Femur (tissue), 1 donor: ENCODE data around the gene ANKAR.
A peak's percentile ranks its signal among the peaks of the same experiment; 100 is the strongest.
"Not testable (repeated sequence)": the region's sequence is repeated elsewhere in the genome, so short reads cannot be mapped to it uniquely, and the experiment has no call there.

Experiments
- DNase-seq: peaks from one replicate; pipeline ENCODE4 v3.0.0-alpha.2; 2017

ANKAR gene

DNA sequence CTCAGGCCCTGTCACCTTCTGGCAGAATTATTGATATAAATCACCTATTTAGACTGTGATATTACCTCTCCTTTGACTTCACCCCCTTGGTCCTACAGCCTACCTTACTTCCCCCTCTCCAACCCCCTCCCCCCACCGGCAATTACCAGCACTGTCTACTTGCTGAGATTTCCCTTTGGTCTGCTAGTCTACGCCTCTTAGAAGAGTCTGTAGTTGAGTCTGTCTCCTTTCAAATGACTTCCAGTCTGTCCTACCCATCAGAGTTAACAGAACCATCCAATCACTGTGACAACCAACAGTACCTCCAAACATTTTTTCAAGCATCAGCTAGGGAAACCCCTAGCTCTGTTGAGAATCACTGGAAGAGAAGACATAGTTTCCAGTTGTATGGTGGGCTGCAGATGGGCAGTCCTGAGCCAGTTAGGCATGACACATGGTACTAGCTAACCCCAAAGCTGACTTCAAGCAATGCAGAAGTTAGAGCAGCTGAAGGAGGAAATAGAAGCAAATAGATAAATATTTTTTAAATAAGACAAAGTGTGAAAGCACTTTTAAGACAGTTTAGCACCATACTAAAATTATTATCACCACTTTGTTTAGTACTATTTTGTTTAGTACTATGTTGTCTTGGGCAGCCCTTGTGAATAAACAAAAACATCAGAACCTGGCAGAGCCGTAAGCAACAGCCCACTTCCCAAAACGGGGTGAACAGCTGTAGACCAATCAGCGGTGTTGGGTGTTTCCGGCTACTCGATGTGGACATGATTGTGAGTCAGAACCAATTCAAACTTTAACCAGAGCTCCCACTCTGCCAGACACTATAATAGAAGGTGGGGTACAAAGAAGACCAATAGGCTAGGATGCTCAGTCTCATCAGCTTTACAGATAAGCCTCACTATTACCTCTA is 15.9 kb upstream of the ANKAR start:
- no peak for DNase-seq

DNA sequence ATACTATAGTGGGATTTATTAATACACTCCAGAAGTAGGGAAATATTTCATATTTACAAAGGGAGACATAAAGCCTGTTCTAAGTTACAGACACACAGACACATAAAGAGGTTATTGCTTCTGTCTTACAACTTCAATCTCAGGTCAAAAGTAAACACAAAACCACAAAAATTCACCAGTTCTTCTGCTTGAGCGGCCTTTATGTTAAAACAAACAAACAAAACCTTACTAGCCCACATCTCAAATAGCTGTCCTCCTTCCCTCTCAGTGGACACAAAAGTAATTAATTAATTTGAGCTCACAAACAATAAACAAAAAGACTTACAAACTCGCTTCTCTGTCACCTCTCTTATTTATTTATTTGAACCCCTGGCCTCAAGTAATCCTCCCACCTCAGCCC is 14.7 kb upstream of the ANKAR start:
- no peak for DNase-seq

GRCh38 chr2:189660803-189661147 is 13.7 kb upstream of the ANKAR start:
- no peak for DNase-seq

- DNase-seq: peak; percentile 99
Measured at GRCh38 chr2:189661148-189661956, 13.1 kb upstream of the ANKAR start, which contains the start of gene ASNSD1. Gene ASNSD1, plus strand, starts transcription at chr2:189661459. Its CDS starts 4,674 bp downstream, at chr2:189666133.

- DNase-seq: no peak
Measured at GRCh38 chr2:189661957-189662321, 12.5 kb upstream of the ANKAR start.

DNA sequence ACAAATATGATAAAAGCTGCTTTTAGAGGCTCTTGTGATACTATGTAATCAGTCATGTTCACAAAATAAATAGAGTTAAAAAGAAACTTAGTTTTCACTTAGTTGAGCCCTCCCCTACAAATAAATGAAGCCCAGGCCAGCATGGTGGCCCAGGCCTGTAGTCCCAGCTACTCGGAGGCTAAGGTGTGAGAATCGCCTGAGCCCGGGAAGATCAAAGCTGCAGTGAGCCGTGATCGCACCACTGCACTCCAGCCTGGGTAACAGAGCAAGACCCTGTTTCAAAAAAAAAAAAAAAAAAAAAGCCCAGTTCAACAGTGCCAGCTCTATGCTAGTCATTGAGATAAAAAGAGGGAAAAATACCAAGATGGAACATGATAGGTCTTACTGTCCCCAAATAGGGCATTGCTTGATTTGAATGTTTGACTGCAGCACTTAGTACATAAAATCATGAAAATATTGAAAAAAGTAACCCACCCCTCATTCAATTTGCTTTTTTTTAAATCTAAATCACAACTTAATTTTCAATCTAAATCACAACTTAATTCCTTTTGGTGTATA is 11.7 kb upstream of the ANKAR start:
- DNase-seq: no peak

DNA sequence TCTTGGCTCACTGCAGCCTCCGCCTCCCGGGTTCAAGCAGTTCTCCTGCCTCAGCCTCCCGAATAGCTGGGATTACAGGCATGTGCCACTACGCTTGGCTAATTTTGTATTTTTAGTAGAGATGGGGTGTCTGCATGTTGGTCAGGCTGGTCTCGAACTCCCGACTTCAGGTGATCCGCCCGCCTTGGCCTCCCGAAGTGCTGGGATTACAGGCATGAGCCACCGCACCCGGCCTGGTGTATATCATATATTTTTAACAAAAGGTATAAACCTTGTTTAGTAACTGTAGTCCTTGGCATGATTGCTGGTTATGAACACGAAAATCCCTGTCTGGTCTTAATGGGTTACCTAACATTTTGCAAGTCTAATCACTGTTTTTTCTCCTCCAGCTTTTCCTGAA is 11.2 kb upstream of the ANKAR start:
- not testable (repeated sequence) for DNase-seq

DNA sequence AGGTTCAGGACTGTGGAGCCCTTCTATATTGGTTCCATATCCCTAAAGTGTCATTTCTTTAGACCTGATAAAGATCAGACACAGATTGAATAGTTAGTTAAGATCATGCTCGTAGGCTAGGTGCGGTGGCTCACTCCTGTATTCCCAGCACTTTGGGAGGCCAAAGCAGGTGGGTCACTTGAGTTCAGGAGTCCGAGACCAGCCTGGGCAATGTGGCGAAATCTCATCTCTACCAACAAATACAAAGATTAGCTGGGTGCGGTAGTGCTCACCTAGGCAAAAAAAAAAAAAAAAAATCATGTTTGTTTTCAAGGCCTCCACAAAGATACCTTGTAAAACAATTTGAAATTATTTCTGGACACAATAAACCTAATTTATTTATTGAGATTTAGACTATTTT is 4.6 kb upstream of the ANKAR start:
- no peak for DNase-seq

DNA sequence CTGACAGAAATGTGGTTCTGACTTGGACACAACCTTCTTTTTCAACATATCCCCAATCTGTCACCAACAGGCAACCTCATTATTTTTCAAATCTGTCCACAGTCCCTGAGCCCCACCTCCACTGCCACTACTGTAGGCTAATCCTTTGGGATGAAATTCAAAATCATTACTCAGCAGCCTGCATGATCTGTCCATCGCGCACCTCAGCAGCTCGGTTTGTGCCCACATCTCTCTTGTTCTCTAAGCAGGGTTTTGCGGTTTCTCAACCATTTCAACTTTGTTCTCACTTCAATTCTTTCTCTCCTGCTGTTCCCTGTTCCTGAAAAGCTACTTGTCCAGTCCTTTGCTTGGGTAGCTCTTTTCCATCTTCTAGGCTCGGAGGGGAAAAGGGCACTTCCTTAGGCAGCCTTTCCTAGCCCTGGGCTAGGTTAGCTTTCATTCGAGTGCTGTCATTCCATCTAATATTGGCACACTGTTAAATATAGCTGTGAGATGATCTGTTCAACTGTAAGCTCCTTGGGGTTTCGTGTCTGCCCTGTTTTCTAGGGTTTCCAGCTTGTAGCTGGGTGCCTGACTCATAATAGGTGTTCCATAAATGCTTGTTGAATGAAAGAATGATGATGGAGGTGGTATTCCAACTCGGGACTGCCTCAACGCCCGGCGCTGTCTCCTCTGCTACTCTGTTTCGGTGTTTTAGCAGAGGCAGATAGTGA is 653 bp upstream of the ANKAR start:
- DNase-seq: no peak

- no peak for DNase-seq
Measured at GRCh38 chr2:189676471-189676870, 2.0 kb downstream of the ANKAR start.

DNA sequence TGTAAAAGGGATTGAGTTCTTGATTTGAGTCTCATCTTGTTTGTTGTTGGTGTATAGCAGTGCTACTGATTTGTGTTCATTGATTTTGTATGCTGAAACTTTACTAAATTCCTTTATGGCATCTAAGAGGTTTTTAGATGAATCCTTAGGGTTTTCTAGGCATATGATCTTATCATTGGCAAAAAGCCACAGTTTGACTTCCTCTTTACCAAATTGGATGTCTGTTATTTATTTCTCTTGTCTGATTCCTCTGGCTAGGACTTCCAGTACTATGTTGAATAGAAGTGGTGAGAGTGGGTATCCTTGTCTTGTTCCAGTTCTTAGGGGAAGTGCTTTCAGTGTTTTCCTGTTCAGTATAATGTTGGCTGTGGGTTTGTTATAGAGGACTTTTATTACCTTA is 4.8 kb downstream of the ANKAR start:
- DNase-seq: no peak

DNA sequence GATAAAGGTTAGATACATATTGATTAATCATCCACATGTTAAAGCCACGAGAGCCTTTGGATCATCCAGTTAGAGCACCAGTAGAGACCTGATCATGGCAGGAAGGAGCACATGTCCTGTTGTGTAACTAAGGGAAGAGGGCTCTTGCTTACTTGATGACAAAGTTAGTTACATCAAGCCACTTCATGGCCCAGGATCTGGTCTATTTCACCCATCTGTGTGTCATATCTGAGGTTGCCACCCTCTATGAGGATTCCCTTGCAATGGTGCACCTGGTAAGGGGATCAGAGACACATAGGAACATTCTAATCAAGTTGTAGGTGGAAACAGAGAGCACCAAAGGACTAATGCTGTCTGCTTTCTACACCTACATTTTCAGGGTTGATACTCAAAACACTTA is 6.7 kb downstream of the ANKAR start:
- no peak for DNase-seq

DNA sequence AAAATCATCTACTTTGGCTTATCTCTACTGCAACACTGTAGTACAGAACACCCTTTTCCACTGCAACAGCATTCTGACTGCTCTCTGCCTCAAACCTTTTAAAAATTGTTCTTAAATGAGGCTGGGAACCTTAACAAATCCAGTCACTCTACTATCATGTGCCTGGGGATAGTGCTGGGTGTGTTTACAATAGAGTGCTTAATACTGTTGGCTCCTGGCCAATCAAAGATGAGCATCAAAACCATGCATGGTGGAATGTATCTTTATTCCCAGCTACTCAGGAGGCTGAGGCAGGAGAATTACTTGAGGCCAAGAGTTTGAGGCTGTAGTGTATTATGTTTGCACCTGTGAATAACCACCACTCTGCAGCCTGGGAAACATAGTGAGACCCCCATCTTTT is 7.4 kb downstream of the ANKAR start:
- no peak for DNase-seq

DNA sequence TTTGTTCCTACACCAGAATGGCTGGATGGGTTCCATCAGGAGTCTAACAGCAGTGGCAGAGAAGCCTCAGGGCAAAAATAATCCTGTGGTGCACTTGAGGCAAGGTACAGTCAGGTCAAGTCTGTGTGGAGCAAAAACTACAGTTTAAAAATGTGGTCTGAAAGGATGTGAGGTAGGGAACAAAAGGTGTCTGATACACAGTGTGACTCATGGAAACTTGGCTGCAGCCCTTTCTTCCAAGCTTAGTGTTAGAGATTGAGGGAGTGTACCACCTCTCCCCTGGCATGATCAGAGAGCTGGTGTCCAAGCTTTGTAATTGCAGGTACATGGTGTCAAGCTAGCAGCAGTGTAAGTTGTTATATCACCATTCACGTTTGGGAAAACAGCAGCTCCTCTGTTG is 8.9 kb downstream of the ANKAR start:
- DNase-seq: no peak

DNA sequence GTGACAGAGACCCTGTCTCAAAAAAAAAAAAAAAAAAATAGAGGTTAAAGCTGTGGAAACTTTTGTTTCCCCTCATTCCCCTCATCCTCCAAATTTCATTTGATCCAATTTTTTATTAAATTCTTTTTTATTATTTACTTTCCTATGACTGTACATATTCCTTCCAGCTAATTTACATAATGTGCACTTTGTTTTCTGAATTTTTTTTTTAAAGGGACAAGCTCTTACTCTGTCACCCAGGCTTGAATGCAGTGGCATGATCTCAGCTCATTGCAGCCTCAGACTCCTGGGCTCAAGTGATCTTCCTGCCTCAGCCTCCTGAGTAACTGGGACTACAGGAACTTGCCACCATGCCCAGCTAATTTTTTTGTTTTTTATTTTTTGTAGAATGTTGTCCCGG is 10.3 kb downstream of the ANKAR start:
- DNase-seq: no peak

DNA sequence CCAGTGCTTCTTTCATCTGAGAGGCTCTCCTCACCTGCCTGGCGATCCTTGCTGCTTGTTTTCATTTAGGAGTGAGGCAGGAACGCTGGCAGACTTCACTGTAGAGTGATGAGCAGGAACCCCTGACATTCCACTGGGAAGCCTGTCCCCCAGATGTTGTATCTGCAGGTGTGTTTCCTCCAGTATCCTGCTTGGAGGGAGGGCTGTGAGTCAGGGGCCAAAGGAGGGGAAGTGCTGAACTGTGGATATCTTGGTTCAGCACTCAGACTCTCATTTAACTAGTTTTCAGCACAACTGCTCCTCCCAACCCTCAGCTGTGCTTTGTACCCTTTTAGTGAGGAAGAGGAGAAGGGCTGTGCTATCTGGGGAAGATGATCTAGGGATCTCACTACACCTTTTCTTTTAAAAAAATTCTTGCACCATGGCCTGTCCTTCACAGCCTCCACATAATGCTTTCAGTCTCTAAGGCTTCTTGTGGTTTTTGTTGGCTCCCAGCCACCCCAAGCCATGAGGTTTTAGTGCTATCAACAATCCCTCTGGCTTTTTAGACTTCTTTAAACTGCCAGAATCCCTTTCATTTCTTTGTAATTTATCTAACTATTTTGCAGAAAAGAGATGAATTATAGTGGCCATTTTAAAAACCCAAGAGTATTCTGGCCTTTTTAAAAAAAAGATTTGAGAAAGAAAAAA is 11.2 kb downstream of the ANKAR start:
- DNase-seq: peak; percentile 28

- DNase-seq: not testable (repeated sequence)
Measured at GRCh38 chr2:189687796-189688195, 13.3 kb downstream of the ANKAR start.

DNA sequence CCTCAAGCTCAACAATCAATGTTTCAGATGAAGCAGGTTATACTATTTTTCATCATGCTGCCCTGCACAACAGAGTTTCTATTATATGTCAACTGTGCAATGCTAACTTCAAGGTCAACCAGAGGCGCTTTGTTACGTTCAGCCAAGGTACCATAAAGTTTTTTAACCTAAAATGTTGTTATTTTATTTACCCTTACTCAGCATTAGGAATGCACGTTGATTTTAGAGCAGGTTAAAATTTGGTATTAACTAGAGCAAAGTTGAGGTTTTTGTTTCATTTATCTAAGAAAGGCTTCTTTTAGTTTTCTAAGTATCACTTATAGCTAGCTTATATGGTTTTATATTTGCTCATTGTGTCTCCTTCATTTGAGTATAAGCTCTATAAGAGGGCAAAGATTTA is 21.8 kb downstream of the ANKAR start:
- no peak for DNase-seq

DNA sequence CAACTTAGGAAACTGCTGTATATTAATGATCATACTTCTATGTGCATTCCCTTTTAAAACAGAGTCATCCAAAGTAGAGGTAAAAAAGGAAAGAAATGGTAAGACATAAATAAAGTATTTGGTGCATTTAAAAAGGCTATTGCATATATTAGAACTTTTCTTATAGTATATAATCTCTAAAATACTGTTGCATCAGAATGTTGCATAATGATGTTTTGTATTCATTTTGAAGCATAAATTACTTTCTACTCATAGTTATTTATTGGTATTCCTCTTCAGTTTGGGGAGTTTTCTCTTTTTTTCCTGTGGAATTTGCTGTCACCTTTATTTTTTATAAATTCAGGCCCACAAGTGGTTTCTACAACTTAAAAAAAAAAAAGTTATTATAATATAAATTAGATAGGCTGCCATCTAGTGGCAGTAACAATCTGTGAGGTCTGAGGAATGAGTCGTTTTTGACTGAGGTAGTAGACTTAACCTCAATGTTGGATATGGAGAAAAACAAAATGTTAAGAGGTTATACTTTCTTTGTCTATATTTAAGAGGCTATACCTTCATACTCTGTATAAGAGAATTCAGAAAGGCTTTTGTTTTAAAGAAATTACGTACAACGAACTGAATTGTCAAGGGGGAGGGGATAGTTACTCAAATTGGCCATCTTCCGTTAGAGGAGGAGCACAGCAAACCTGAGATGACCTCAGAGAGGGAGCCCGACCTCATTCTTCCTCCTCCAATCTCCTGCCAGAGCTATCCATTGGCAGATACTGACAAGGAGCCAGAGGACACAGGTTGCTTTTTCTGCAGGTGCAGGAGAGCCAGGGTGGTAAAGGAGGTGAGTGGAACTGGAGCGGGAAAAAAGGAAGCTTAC is 23.8 kb downstream of the ANKAR start:
- no peak for DNase-seq

GRCh38 chr2:189700681-189701080 is 26.2 kb downstream of the ANKAR start:
- no peak for DNase-seq

DNA sequence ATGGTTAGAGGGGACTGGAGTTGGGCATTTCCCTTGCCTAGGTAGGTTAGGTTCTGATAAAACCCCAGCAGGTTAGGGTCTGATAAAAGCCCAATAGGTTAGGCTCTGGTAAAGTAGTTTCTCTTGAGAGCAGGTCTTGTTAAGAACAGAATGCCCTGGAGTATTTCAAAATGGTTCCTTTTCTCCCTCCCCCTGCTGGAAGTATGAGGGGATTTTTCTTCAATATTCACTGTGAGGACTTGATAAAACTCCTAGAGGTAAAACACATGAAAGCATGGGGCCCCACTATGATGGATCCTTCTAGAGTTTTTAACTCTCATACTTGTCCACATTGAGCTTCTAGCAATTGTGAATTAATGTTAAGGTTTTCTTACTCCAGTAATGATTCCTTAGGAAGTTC is 27.6 kb downstream of the ANKAR start:
- no peak for DNase-seq
